Activated T-helper 2 cell treated with anti-CD3 and anti-CD28 coated beads, Interferon-gamma antibody, Interleukin-2, Interleukin-4, amounts not matched to agents 10 μg/mL and 5 μg/mL and 100 μg/mL, durations not matched to agents 14 hours and 24 hours and 36 hours (primary cell): Measurements from ENCODE around the gene ST8SIA6. TPM values are rescaled to one million over a fixed set of nuclear protein-coding genes. Genes with fewer than 3 reads are reported as not detected.
A peak's percentile ranks its signal among the peaks of the same experiment; 100 is the strongest.

Source experiments
- DNase-seq: peaks from one replicate; pipeline ENCODE4 v3.0.0; 2021; ENCODE audit warnings: low spot score
- H3K27ac Mint-ChIP-seq: one replicate; pipeline ENCODE4 v1.8.0; 2021; ENCODE audit warnings: mixed read lengths
- H3K27me3 Mint-ChIP-seq: one replicate; pipeline ENCODE4 v1.8.0; 2021; ENCODE audit warnings: low read depth, mixed read lengths
- H3K36me3 Mint-ChIP-seq: one replicate; pipeline ENCODE4 v1.8.0; 2021; ENCODE audit warnings: low read depth, mixed read lengths
- H3K4me1 Mint-ChIP-seq: one replicate; pipeline ENCODE4 v1.8.0; 2021; ENCODE audit warnings: low read depth, mixed read lengths
- H3K4me3 Mint-ChIP-seq: one replicate; pipeline ENCODE4 v1.8.0; 2021; ENCODE audit warnings: low read depth, mild to moderate bottlenecking, moderate library complexity, mixed read lengths
- H3K9me3 Mint-ChIP-seq: one replicate; pipeline ENCODE4 v1.8.0; 2021; ENCODE audit warnings: mixed read lengths
- intact Hi-C: fragments of 100-400 bp; cut with micrococcal nuclease; formaldehyde crosslinking; loops from one replicate; pipeline ENCODE4 v1.15.1; 2023
- total RNA-seq: library from RNA; stranded (reverse); gene quantifications from 2 replicates; pipeline ENCODE4 v1.2.3, GENCODE V29; 2022

ST8SIA6 gene
- total RNA-seq, 1 donor from 2014 or later, result not detected

DNA sequence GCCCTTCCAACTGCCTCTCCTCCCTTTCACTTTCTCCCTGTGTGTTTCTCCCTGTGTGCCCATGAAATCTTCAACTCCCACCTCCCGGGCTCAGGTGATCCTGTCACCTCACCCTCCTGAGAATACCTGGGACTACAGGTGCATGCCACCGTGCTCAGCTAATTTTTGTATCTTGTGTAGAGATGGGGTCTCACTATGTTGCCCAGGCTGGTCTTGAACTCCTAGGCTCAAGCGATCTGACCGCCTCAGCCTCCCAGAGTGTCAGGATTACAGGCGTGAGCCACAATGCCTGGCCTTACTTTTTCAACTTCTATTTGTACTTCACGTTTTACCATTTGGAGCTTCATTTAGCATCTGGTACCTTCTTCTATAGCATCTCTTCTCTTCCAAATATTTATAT is 24.9 kb downstream of the ST8SIA6 start:
- H3K36me3 Mint-ChIP-seq, result no peaks in the 10 kb centered on the region
- H3K4me3 Mint-ChIP-seq, result peak overlapping the region; percentile 56
- H3K9me3 Mint-ChIP-seq, result no peaks in the 10 kb centered on the region
- peaks cover 64% of the 10 kb centered on the region for H3K4me1 Mint-ChIP-seq
- H3K27ac Mint-ChIP-seq, result no peak overlapping the region
- DNase-seq, result no peak
- H3K27me3 Mint-ChIP-seq, result peaks cover 20% of the 10 kb centered on the region
- intact Hi-C loops, result loop anchor here (2.0 to 10.0 kb wide), 5 partner anchors 15 to 587 kb away; no protein-coding TSS in a partner anchor

DNA sequence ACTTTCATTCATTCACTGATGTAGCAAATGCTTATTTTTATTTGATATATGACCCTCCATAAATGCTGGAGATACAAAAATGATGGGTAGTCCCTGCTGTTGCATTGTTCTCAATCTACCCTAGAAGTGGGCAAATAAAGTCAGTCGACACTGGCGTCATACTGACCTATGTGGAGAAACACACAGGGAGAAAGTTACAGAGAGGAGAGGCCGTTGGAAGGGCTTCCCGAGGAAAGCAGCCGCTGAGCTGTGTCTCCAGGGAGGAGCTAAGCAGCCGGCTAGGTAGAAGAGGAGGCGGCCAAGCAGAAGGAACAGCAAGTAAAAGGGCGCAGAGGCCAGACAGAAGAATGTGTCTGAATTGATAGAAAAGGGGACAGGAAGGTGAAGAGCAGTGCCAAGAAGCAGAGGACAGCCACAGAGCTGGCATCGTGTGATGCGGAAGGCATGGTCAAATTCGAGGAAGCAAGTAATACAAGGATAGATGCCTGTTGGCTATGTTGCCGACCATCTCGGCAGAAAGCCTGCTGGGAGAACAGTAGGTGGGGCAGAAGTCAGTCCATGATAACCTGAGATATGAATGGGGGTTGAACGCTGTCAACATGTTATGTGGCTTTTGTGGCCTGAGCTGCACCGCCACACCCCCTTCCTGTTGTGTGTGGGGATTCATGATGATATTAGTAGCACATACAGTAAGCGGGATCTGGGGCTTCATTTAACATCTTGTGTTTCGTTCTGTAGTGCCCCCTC is 25.9 kb downstream of the ST8SIA6 start:
- DNase-seq, result peak; percentile 75
- intact Hi-C loops, result loop anchor here (2.0 to 10.0 kb wide), 5 partner anchors 16 to 586 kb away; no protein-coding TSS in a partner anchor
- H3K4me3 Mint-ChIP-seq, result peak overlapping the region; percentile 59
- no peaks in the 10 kb centered on the region for H3K9me3 Mint-ChIP-seq
- peaks cover 12% of the 10 kb centered on the region for H3K27me3 Mint-ChIP-seq
- H3K4me1 Mint-ChIP-seq, result peaks cover 72% of the 10 kb centered on the region
- peak overlapping the region; percentile 70 for H3K27ac Mint-ChIP-seq
- H3K36me3 Mint-ChIP-seq, result no peaks in the 10 kb centered on the region

DNA sequence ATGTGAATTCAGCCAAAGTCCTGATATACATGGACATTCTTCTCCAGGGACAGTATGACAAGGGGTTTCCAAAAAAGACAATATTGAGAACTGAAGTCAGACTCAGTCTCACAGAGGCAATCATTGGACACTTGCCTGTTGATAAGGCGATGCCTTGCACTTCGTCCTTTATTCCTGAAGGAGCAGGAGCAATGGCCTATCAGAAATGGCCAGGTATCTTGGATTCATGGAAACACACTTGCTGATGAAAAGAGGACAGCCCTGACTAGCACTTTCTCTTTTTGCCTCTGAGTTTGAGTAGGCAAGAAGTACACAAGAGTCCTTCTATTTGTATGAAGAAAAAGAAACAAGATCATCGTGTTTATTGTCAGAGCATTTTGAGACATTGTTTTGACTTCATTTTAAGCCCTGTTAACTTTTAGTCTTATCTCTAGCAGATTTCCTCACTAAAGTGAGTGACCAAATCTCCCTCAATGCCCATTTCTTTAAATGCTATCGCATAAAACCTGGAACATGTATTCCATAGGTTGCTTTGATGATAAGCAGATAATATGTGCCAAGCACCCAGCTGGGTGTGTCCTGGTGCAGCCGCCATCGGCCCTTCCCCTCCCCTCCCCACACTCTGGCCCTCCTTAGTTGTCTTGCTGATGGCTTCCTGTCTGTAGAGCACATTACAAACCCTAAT is 26.6 kb downstream of the ST8SIA6 start:
- H3K27me3 Mint-ChIP-seq, result peaks cover 12% of the 10 kb centered on the region

DNA sequence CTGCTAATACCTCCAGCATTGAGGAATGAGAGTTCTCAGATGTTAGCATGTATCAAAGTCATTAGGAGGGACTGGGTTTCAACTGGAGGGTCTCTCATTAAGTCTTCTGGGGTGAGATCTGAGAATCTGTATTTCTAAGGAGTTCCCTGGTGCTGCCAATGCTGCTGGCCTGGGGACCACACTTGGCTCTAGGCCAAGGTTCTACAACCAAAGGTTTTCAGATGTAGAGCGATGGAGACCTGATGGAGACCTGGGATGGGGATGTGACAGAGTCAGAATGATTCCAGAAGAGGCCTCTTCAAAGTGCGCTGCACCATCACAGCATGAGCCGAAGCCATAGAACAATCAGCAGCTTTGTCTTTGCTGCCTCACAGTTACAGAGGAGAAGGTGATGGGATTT is 27.2 kb downstream of the ST8SIA6 start:
- Mint-ChIP-seq H3K36me3 (no peaks in the 10 kb centered on the region), H3K4me1 (peaks cover 80% of the 10 kb centered on the region), H3K4me3 (no peak overlapping the region), H3K27ac (no peak overlapping the region), H3K9me3 (no peaks in the 10 kb centered on the region), H3K27me3 (peaks cover 10% of the 10 kb centered on the region)
- DNase-seq, result no peak
- intact Hi-C loops, result loop anchor here (5.0 to 10.0 kb wide), 4 partner anchors 85 to 585 kb away; no protein-coding TSS in a partner anchor

More for the DNA sequence above, 26.6 kb downstream of the ST8SIA6 start:
- no peaks in the 10 kb centered on the region for H3K36me3 Mint-ChIP-seq
- no peaks in the 10 kb centered on the region for H3K9me3 Mint-ChIP-seq
- H3K27ac Mint-ChIP-seq, result peak overlapping the region; percentile 70
- peak overlapping the region; percentile 59 for H3K4me3 Mint-ChIP-seq
- DNase-seq, result no peak
- H3K4me1 Mint-ChIP-seq, result peaks cover 75% of the 10 kb centered on the region
- intact Hi-C loops, result loop anchor here (2.0 to 10.0 kb wide), 5 partner anchors 17 to 586 kb away; no protein-coding TSS in a partner anchor

DNA sequence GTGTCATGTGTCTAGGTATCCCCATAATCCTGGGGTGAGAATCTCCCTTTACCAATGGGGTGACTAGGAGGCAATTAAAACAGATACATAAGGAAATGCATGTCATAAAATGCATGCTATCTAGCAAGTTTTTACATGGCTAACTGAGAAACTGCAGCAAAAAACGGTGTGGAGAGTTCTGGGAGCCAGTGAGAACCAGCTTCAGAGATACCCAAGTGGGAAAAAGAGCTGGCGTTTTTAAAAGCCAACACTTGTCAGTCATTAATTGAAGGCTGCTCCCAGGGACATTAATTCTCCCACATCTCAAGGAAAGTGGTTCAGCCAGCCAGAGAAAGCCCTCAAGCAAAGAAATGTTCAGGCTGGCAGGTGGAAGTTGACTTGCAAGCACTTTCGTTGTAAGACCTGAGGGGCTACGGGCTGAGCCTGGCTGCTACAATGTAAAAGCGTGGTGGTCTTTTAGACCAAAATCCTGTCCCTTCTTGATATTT is 28.1 kb downstream of the ST8SIA6 start:
- H3K4me3 Mint-ChIP-seq, result no peak overlapping the region
- H3K27ac Mint-ChIP-seq, result peak overlapping the region; percentile 40
- peaks cover 74% of the 10 kb centered on the region for H3K4me1 Mint-ChIP-seq
- no peaks in the 10 kb centered on the region for H3K36me3 Mint-ChIP-seq
- H3K27me3 Mint-ChIP-seq, result peaks cover 3% of the 10 kb centered on the region
- DNase-seq, result no peak
- no peaks in the 10 kb centered on the region for H3K9me3 Mint-ChIP-seq
- intact Hi-C loops, result loop anchor here (5.0 to 10.0 kb wide), 4 partner anchors 86 to 584 kb away; no protein-coding TSS in a partner anchor

GRCh38 chr10:17425584-17426262 is 28.7 kb downstream of the ST8SIA6 start:
- intact Hi-C loops, result loop anchor here (5.0 to 10.0 kb wide), 4 partner anchors 87 to 583 kb away; no protein-coding TSS in a partner anchor
- Mint-ChIP-seq H3K27ac (peak overlapping the region; percentile 40), H3K4me3 (no peak overlapping the region), H3K27me3 (peaks cover 3% of the 10 kb centered on the region), H3K36me3 (no peaks in the 10 kb centered on the region), H3K4me1 (peaks cover 70% of the 10 kb centered on the region), H3K9me3 (no peaks in the 10 kb centered on the region)
- peak; percentile 43 for DNase-seq

DNA sequence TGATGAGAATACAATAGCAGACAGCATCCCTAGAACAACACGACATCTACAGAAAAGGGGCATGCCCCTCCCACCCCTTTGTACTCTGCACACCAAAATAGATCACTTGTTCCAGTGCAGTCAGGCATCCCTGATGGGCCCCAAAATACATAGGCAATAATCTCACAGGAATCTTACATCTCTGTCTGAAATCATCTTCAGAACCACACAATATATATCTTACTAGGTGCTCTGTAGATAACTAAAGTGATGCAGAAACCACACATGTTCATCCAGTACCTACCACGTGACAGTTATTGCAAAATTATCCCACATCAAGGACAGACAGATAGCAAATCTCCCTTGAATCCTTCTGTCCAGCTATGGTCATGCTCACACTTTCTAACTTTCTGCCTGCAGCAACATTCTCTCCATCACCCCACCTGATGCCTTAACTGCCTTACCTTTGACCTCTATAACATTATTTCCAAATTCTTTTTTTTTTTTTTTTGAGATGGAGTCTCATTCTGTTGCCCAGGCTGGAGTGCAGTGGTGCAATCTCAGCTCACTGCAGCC is 30.7 kb downstream of the ST8SIA6 start:
- Mint-ChIP-seq H3K27me3 (peaks cover 2% of the 10 kb centered on the region), H3K4me3 (no peak overlapping the region), H3K4me1 (peaks cover 53% of the 10 kb centered on the region), H3K27ac (no peak overlapping the region), H3K9me3 (no peaks in the 10 kb centered on the region), H3K36me3 (no peaks in the 10 kb centered on the region)
- no peak for DNase-seq
- intact Hi-C loops, result loop anchor here (10.0 kb wide), 1 partner anchor 129 kb away; no protein-coding TSS in a partner anchor

DNA sequence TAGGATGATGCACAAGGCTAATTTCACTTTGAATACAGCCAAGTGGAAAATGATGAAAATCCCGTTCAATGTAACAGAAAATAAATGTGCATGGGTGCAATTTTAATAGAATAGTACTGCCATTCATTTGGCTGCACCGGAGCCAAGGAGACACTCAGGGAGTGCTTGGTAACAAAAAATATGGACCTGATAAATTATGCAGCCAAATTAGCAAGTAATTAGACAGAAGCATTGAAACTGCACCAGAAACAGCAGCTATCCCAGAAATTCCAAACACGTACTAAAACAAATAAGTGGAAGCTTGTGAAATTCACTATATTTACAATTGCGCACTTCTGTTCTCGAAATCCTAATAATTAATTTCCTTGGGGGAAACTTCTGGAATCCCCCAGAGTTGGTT is 31.5 kb downstream of the ST8SIA6 start:
- no peak overlapping the region for H3K27ac Mint-ChIP-seq
- intact Hi-C loops, result loop anchor here (10.0 kb wide), 1 partner anchor 128 kb away; no protein-coding TSS in a partner anchor
- peaks cover 45% of the 10 kb centered on the region for H3K4me1 Mint-ChIP-seq
- H3K27me3 Mint-ChIP-seq, result peaks cover 2% of the 10 kb centered on the region
- no peak overlapping the region for H3K4me3 Mint-ChIP-seq
- no peaks in the 10 kb centered on the region for H3K9me3 Mint-ChIP-seq
- no peaks in the 10 kb centered on the region for H3K36me3 Mint-ChIP-seq
- DNase-seq, result no peak

DNA sequence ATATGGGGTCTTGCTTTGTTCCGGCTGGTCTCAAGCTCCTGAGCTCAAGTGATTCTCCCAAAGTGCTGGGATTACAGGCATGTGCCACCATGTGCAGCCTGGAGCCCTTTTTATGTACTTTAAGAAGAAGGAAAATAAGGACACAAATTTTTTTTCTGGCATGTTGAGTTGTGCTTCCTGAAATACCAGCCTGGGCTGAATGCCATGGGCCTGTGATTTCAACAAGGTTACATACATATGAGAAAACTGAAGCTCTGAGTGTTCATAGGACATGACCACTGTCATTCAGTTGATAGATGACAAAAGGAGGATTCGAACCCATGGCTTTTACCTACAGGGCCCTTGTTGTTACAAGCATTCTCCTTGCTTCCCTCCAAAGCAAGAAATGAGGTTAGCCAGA is 36.1 kb downstream of the ST8SIA6 start:
- Mint-ChIP-seq H3K4me1 (peaks cover 8% of the 10 kb centered on the region), H3K27ac (no peak overlapping the region), H3K9me3 (no peaks in the 10 kb centered on the region), H3K27me3 (peaks cover 23% of the 10 kb centered on the region), H3K36me3 (no peaks in the 10 kb centered on the region), H3K4me3 (no peak overlapping the region)
- intact Hi-C loops, result no loop called here
- no peak for DNase-seq

DNA sequence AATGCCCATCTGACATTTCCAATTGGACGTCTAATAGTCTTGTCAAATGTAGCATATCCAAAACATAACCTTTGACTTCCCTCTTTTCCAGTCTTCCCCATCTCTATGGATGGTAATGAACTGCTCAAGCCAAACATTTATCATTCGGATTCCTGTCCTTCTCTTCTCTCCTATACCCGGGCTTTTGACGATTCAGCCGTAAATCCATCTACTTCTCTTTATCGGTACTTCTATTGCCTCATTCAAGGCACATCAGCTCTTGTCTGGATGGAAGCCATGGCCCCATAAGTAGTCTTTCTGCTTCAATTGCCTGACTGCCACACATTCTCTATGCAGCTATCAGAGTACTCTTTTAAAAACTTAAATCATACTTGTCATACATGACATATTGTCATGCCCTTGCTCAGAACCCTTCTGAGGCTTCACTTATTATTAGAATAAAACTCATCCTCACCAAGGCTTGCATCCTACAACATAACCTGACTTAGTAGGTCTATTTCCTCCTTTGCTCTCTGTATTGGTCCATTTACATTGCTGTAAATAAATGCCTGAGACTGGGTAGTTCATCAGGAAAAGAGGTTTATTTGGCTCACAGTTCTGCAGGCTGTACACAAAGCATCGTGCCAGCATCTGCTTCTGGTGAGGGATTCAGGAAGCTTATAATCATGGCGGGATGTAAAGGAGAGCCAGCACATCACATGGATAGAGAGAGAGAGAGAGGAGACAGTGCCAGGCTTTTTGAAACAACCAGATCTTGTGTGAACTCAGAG is 37.8 kb downstream of the ST8SIA6 start:
- Mint-ChIP-seq H3K4me3 (no peak overlapping the region), H3K4me1 (peaks cover 2% of the 10 kb centered on the region), H3K27me3 (peaks cover 27% of the 10 kb centered on the region), H3K36me3 (no peaks in the 10 kb centered on the region), H3K27ac (no peak overlapping the region), H3K9me3 (no peaks in the 10 kb centered on the region)
- no peak for DNase-seq
- intact Hi-C loops, result no loop called here

DNA sequence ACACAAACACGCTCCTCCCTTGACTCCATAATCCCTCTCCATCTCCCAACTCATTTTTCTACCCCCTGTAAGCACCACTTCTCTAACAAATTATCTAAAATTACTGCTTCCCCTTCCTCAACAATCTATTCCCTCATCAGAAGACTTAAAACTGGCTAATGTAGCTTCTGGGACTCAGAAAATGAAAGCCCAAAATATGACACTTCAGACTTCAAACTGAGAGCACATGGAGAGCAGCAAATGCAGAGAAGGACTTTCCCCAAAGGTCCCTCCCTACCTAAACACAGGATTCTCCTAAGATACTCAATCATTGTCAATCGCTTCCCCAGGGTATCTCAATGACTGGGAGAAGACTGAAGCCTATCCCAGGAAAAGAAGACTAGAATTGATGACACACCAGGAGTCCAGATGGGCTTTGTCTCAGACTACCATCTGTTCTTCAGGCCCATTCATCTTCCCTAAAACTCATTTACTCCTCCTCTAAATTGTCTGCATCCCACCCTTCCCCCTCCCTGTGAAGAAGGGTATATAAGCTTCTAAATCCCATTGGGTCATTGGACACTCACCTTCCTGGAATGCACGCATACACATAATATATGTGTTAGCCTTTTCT is 39.2 kb downstream of the ST8SIA6 start:
- no peaks in the 10 kb centered on the region for H3K36me3 Mint-ChIP-seq
- no peak overlapping the region for H3K27ac Mint-ChIP-seq
- H3K9me3 Mint-ChIP-seq, result no peaks in the 10 kb centered on the region
- intact Hi-C loops, result no loop called here
- peaks cover 28% of the 10 kb centered on the region for H3K27me3 Mint-ChIP-seq
- H3K4me3 Mint-ChIP-seq, result no peak overlapping the region
- H3K4me1 Mint-ChIP-seq, result peaks cover 6% of the 10 kb centered on the region
- DNase-seq, result no peak
